Measurements from ENCODE around the gene BPIFB6. TPM values are rescaled to one million over a fixed set of nuclear protein-coding genes. Genes with fewer than 3 reads are reported as not detected.

Gene BPIFB6
- polyA plus RNA-seq, 1 donor: not detected

DNA sequence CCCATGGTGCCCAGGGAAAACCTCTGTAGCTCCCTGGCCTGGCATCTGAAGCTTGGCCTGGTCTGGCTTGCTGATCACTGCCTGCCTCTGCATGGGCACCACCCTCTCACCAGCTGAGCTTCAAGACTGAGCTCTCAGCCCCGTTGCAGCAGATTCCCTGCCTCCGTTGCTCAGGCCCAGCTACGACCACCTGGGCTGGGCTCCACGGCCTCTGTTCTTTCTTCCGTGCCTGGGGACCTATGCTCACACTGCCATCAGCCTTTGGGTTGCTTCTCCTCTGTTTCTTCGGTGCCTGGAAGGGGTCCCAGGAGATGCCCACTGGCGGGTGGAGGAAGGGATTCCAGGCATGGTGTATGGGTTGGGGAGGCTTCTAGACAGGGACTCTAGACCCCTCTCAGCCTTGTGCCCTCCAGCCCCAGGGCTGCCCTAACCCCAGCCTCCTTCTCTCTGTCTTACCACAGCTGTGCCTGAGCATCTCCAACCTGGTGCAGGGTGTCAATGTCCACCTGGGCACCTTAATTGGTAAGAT, 14.8 kb upstream of the BPIFB6 start:
- DNase-seq: no peak

DNA sequence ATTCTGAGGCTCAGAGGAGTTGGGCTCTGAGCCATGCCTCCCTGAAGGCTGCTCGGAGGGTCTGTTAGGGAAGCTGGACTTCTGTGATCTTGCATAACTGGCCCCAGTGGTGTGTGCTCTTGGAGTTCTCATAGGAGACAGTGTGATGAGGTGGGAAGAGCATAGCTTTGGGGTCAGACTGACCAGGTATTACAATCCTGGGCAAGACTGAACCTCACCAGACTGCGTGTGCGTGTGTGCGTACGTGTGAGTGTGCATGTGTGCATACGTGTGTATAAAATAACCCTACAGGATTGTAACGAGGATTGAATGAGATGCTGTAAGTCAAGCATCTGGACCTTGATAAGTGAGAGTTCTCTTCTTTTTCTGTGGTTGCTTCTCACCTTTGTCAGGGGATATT, 13.9 kb upstream of the BPIFB6 start:
- DNase-seq: no peak

- DNase-seq: no peak
These were observed 13.1 kb upstream of the BPIFB6 start for GRCh38 chr20:33018169-33018931.

DNA sequence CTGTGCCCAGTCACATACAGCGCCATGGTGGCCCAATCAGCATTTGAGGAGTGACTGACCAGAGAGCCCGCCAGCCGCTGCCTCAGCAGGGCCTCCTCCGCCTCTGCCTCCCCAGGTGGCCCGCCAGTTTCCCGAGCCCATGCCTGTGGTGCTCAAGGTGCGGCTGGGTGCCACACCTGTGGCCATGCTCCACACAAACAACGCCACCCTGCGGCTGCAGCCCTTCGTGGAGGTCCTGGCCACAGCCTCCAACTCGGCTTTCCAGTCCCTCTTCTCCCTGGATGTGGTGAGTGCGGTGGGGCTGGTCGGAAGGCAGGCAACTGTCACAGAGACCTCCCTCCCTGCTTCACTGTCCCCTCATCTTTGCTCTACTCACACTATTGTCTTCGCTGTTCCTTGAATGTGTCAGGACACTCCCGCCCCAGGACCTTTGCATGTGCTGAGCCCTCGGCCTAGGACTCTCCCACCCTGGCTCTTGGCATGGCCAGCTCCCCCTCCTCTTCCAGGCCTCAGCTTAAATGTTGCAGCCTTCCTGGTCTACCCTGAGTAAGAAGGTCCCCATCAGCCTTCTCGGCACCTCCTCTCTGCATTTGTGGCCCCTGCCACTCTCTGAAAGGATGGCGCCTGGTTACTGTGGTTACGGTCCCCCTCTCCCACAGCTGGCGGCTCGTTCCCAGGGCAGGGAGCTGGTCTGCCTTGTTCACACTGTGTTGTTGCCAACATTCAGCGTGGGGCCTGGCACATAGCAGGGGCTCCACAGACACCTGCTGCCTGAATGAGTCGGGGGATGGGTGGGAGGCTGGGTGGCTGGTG, 11.8 kb upstream of the BPIFB6 start:
- DNase-seq: no peak

GRCh38 chr20:33020278-33021161, 10.9 kb upstream of the BPIFB6 start:
- no peak for DNase-seq

DNA sequence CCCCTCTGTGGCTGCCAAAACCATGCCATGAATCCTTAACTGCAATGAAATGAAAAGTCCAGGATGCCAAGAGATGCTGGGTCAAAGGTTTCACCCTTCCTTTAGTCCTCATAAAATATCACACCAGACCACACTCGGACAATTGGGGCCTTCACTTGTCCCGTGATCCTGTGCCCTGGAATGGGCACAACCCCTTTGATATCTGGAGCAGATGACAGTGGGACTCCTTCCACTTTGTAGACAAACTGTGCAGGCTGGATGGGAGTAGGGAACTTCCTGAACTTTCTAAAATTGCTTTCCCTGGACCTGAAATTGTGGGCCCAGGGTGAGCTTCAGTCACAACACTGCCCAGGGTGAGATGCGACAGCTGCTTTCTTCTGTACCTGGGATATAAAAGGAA, 9.6 kb upstream of the BPIFB6 start:
- no peak for DNase-seq

- no peak for DNase-seq
These were observed 9.2 kb upstream of the BPIFB6 start for GRCh38 chr20:33022289-33022688.

DNA sequence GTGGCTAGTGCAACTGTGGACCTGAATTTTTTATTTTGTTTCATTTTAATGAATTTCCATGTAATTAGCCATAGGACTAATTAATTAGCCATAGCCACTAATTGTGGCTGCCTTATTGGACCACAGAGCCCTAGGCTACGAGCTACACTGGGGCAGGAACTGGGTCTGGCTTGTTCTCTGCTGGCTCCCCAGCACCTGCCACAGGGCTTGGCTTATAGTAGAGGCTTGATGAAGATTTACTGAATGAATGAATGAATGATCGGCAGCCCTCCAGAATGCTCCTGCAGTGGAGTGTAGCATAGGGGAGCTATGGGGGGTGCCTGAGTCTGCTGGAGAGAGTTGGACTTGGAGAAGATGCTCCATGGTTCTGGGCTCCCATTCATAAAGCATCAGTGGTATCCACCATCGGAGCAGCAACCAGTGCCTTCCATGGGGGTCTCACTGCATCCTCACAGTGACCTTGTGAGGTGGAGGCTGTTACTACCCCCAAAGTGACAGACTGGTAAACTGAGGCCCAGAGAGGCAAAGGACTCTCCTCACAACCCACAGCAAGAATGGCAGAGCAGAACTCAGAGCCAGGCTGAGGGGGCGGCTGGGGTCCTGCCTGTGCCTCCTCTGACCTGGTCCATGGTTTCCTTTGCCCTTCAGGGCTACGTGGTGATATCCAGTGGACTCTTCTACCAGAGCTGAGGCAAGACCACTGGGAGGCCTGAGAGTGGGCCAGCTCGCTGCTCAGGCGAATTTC, 8.6 kb upstream of the BPIFB6 start:
- DNase-seq: no peak

- no peak for DNase-seq
These were observed 7.8 kb upstream of the BPIFB6 start for GRCh38 chr20:33023439-33024242.

- no peak for DNase-seq
These were observed 7.2 kb upstream of the BPIFB6 start for GRCh38 chr20:33024243-33024560.

DNA sequence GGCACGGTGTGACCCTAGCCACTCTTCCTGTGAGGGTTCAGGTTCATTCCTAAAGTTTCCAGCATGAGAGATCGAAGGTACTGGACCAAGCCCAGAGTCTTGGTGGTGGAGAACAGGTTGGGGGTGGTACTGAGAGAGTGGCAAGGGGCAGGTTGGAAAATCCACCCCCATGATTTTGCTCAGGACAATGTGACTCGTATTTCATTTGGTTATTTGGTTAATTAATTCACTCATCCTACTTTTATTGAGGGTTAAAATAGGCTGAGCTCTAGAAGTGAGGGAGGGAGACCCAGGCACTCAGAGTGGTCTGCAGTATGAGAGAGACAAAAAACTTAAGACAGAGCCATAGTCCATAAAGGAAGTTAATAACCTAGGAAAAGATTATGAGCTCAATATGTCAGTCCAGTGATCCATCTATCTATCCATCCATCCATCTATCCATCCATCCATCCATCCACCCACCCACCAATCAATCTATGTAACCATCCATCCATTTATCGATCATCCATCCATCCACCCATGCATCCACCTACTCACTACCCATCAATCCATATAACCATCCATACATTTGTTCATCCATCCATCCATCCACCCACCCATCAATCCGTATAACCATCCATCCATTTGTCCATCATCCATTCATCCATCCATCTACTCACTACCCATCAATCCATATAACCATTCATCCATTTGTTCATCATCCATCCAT, 6.7 kb upstream of the BPIFB6 start:
- DNase-seq: no peak

GRCh38 chr20:33025318-33025876, 6.1 kb upstream of the BPIFB6 start:
- DNase-seq: no peak

DNA sequence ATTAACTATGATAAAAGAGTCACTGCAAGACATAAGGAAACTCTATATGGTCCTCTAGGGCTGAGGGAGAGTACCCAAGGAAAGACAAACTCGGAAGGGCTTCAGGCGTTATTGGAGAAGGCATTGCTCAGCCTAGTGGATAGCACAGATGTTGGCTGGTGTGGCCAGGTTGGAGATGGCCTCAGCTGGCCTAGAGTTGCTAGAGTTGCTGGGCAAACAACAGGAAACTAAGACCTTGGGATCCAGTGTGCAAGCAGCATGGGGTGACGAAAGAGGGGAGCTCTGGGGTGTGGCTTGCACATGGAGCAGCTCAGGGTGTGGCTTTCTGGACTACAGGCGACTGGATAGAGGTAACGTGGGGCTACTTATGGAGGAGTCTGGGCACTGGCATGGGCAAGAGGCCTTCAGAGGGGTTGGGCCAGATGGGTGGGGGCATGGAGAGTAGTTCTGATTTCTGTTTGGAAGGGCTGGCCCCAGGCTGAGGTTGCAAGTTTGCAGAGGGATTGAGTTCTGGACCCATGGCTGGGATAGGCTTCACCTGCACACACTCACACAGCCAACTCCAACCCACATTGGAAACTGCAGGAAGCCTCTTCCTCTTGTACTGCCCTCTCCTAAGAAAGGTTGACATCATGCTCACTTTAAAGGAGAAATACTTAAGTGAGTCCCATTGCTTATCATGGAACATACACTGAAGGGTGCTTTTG, 5.2 kb upstream of the BPIFB6 start:
- DNase-seq: no peak

- no peak for DNase-seq
These were observed 4.4 kb upstream of the BPIFB6 start for GRCh38 chr20:33026779-33027759.

DNA sequence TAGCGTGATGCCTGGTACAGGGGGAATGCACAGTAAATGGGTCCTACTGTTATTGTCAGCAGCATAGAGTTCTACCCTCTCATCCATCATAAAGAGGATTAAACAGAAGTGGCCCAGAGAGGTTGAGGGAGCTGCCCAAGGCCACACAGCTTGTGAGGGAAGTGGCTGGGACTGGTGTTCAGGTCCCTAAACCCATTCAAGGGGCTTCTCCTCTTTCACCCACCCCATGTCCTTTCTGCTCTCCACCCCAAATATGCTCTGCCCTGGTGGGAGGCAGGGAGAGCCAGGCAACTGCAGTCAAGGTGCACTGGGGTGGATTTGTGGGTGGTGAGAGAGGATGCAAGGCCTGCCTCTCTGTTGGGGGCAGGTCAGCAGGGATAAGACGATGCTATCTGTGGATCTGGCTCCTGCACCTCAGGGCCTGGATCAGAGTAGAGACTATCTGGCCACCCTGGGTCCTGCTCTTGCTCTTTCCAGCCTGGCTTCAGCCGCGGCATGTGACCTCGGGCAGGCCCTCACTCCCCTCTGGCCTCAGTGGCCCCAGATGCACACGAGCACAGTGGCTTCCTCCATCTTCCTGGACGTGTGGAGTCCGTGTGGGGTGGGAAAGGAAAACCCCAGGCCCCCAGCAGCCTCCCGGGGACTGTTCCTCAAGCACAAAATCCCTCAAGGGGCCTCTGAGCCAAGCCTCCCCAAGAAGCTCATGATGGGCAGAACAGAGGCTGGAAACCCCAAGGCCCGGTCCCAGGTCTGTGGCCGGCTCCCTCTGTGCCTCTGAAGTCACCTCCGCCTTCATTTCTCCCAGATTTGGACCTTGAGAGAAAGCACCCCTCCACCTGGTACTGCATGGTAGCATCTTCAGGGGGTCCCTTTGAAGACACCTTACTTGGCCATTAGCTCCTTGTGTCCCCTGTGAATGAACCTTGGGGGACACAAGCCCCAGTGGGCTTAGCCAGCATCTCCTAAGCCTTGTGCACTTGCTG, 3.4 kb upstream of the BPIFB6 start:
- no peak for DNase-seq

DNA sequence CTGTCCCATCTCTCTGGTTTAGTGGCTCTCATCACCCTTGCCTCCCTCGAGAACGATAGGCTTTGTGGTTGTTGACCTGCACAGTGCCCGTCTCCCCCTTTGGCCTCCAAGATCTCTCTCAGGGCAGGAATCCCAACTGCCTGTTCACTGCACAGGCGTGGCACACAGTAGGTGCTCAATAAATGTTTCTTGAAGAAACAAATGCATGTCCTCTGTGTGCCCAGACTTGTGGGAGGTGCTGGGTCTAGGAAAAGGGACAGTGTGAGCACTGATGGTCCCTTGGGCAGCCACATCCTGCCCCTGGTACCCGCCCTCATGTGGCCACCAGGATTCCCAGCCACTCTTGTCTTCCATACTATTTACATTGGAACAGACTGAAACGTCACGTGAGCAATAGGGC, 2.6 kb upstream of the BPIFB6 start:
- DNase-seq: no peak

- no peak for DNase-seq
These were observed 1.4 kb upstream of the BPIFB6 start for GRCh38 chr20:33030076-33030475.
